ENCODE measurements around the gene GNPAT.

GNPAT gene

DNA sequence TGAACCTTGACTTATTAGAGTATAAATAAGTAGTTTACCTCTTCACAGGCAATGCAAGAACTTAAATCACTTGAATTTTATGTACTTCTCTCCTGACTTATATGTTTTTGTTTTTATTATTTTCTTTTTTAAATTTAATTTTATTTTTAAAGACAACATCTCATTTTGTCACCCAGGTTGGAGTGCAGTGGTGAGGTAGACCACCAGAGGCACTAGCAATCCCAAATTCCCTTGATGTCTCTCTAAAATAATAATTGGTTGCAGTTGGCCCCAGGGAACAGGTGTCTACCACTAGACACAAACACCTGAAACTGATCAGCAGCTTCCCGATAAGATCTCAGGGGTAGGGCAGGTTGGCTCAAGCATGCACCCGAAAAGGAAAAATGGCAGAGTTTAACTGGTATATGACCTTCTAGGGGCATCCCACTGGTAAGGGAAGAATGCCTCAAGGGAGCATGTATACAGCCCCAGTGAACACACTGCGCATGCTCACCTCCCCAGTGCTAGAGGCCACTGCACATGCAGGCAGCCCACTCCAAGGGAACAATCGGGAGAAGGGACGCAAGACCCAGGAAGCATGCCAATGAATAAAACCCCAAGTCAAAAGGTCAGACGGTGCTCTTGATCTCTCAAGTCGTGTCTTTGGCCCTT, 82.0 kb downstream of the GNPAT start:
- DNase-seq = no peak

DNA sequence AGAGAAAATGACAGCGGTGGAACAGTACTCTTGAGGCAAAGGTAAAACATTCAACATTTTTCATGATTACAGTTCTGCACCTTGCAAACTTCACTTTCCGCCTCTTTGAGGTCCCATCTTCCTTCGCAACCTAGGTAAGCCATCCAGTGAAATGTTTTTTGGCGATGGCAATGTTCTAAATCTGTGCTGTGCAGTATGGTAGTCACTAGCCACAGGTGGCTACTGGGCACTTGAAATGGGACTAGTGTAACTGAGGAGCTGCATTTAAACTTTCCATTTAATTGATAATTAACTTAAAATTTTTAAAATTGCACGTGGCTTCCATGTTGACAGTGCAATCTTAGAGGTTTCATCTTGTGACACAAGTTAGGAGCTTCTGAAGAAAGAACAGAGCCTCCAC, 83.6 kb downstream of the GNPAT start:
- no peak for DNase-seq

DNA sequence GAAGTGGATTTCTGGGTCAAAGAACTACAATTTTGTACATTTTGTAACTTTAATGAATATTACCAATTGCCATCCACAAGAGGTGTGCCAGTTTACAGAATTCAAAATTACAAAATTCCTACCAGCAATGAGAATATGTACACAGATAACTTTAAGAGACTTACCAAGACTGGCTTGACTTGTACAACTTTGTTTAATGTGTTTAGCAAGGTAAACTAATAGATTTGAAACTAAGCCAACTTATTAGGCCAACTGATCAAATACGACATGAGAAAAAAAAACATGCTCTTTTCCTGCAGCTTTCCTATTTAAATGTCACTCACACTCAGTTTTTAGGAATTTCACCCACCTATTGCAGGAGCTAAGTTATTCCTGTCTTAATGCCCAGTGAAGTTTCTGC, 85.2 kb downstream of the GNPAT start:
- DNase-seq = no peak

All from activated CD4-positive, CD25-positive, alpha-beta regulatory T cell (primary cell).